ENCODE measurements around the gene MRPL4. TPM values are rescaled to one million over a fixed set of nuclear protein-coding genes. Genes with fewer than 3 reads are reported as not detected.

MRPL4 gene
- total RNA-seq = 48.1 and 61.8 TPM in 2 replicates

DNA sequence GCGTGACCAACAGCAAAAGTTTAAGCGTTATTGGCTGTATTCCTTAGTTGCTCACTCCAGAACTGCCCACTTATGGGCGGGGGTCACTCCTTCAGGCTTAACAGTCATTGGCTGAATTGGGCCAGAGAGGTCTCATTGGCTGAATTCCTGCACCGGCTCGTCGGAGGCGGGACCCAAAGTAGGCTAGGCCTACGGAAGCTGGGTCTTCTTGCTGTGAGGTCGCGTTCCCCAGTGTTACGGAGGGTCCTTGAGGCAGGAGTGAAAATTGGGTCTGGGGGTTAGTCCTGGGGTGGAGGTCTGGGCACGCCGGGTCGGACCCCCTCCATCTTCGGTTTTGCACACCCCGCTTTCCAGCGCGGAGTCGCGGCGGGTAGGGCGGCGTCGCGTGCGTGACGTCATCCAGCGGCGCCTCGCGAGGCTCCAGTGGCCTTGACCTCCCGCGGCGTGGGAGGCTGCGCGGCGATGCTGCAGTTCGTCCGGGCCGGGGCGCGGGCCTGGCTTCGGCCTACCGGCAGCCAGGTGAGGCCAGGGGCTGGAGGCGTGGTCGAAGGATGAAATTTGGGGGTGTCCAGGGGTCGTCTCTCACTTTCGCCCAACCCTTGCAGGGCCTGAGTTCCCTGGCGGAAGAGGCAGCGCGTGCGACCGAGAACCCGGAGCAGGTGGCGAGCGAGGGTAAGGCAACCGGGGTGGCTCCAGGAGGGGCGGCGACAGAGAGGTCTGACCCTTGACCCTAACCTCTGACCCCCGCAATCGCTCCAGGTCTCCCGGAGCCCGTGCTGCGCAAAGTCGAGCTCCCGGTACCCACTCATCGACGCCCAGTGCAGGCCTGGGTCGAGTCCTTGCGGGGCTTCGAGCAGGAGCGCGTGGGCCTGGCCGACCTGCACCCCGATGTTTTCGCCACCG, at the start of gene MRPL4:
Gene MRPL4, plus strand, starts transcription at position 423 of the 903 bp plus-strand sequence. Its CDS starts 40 bp downstream, at position 463.

DNA sequence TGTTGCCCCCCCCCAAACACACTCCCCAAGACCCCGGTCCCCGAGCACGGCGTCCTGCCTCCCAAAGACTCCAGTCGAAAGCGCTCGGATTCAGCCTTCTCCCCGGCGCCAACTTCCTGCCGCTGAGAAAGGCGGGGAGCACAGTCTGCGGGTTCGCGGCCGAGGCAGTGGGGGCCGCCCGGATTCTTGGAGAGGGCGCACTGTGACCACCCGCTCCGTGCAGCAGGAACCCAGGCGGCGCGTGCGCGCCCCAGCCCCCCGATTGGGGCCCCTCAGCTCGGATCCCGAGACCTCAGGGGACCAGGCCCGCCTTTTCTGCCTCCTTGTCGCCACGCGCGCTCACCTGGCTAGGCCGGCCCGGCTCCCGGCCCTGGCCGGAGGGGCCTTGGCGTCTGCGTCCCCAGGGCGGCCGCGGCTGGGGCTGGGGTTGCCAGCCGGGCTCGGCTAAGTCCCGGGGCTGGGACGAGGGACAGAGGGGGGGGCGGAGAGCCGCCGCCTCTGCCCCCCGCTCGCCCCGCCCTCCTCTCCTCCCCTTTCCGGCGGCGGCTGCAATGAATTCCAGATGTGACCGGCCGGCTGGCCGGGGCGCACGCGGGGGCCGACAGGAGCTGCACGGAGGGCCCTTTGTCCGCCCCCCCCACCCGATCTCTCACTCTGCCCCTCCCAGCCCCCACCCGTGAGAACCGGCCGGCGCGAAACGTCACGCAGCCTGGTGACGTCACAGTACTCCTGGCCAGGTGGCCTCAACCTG, 21.0 kb upstream of the MRPL4 start, which contains the start of gene S1PR2:
Gene S1PR2, minus strand, starts transcription at position 471 of the 751 bp plus-strand sequence. CDS start 6,426 bp downstream, outside the sequence.

GRCh38 chr19:10270616-10271394, 18.8 kb downstream of the MRPL4 start, which contains the start of gene ICAM1:
Gene ICAM1, plus strand, starts transcription at chr19:10271120. Its CDS starts 40 bp downstream, at chr19:10271160.

DNA sequence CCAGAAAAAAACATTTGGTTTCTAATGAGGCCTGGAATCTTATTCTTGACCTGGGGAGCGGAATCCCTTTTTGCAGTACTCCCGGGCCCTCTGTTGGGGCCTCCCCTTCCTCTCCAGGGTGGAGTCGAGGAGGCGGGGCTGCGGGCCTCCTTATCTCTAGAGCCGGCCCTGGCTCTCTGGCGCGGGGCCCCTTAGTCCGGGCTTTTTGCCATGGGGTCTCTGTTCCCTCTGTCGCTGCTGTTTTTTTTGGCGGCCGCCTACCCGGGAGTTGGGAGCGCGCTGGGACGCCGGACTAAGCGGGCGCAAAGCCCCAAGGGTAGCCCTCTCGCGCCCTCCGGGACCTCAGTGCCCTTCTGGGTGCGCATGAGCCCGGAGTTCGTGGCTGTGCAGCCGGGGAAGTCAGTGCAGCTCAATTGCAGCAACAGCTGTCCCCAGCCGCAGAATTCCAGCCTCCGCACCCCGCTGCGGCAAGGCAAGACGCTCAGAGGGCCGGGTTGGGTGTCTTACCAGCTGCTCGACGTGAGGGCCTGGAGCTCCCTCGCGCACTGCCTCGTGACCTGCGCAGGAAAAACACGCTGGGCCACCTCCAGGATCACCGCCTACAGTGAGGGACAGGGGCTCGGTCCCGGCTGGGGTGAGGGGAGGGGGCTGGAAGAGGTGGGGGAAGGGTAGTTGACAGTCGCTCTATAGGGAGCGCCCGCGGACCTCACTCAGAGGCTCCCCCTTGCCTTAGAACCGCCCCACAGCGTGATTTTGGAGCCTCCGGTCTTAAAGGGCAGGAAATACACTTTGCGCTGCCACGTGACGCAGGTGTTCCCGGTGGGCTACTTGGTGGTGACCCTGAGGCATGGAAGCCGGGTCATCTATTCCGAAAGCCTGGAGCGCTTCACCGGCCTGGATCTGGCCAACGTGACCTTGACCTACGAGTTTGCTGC, 35.1 kb downstream of the MRPL4 start, which contains the start of gene ICAM4:
Gene ICAM4, plus strand, starts transcription at position 153 of the 935 bp plus-strand sequence. Its CDS starts 58 bp downstream, at position 211.

DNA sequence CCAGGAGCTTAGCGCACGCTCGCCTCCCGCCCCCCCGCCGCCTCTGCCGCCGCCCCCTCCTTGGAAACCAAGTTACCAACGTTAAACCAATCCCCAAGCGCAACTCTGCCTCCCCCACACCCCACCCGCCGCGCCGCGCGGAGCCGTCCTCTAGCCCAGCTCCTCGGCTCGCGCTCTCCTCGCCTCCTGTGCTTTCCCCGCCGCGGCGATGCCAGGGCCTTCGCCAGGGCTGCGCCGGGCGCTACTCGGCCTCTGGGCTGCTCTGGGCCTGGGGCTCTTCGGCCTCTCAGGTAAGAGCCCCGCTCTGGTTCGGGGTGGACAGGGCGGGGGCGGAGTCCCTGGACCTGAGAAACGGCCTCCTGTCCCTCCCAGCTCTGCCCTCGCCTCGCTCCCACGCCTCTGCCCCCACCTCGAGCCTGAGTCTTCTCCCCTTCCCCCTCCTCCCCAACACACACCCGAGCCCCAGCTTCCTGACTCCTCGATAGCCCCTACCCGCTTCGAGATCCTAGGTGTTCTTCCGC, 37.9 kb downstream of the MRPL4 start, which contains the start of gene ICAM5:
Gene ICAM5, plus strand, starts transcription at position 117 of the 521 bp plus-strand sequence. Its CDS starts 92 bp downstream, at position 209.

DNA sequence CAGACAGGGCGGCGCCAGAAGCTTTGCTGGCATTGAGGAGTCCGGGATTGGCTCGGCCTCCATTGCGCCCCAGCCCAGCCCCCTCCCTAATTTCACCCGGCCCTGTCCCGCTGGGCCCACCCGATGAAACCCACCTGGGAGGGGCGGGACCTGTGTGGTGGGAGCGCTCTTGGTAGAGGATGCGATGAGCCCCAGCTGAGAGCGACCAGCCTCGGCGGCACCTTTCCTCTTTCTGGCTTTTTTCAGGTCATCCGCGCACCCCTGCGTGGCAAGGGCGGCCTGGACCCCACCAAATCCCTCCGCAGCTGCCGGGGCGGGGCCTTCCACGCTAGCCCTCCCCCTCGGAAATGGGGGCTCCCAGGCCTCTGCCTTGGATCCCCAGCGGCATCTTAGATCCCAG, 57.4 kb downstream of the MRPL4 start, which contains the start of gene ZGLP1:
Gene ZGLP1, minus strand, starts transcription at position 393 of the 400 bp plus-strand sequence.

Small RNAs within 50 kb of the gene (small RNA-seq; reads per million reads assigned to genes)
- gene AC011511.1 (not detected), gene MIR4322 (not detected)

Other genes starting within 250 kb of the MRPL4 start
- gene COL5A3, start 241.7 kb upstream of the MRPL4 start, total RNA-seq = under 0.01 TPM in 1 of 2 replicates, not detected in the other
- gene RDH8, start 238.7 kb upstream of the MRPL4 start, total RNA-seq = not detected in 2 replicates
- gene SHFL, start 165.9 kb upstream of the MRPL4 start, total RNA-seq = 15.4 and 15.6 TPM in 2 replicates
- gene ANGPTL6, start 149.5 kb upstream of the MRPL4 start, total RNA-seq = 0.13 TPM in 1 of 2 replicates, not detected in the other
- gene PPAN, start 145.9 kb upstream of the MRPL4 start, total RNA-seq = 25.0 and 31.6 TPM in 2 replicates
- 1.7 and 2.3 TPM in 2 replicates for gene P2RY11, start 140.5 kb upstream of the MRPL4 start, total RNA-seq
- gene EIF3G, start 132.3 kb upstream of the MRPL4 start, total RNA-seq = 184 and 204 TPM in 2 replicates
- gene DNMT1, start 57.3 kb upstream of the MRPL4 start, total RNA-seq = 107 and 119 TPM in 2 replicates
- 0.53 and 0.65 TPM in 2 replicates for gene S1PR2, start 20.9 kb upstream of the MRPL4 start, total RNA-seq
- 8.5 and 16.2 TPM in 2 replicates for gene ICAM1, start 18.9 kb downstream of the MRPL4 start, total RNA-seq
- gene ICAM4, start 34.7 kb downstream of the MRPL4 start, total RNA-seq = 0.29 and 0.40 TPM in 2 replicates
- gene ICAM5, start 37.7 kb downstream of the MRPL4 start, total RNA-seq = 0.29 TPM in 1 of 2 replicates, not detected in the other
- 0.27 and 0.79 TPM in 2 replicates for gene ZGLP1, start 57.6 kb downstream of the MRPL4 start, total RNA-seq
- gene FDX2, start 63.8 kb downstream of the MRPL4 start, total RNA-seq = 14.3 and 18.0 TPM in 2 replicates
- gene RAVER1, start 81.3 kb downstream of the MRPL4 start, total RNA-seq = 13.8 and 21.3 TPM in 2 replicates
- 5.1 and 7.8 TPM in 2 replicates for gene ICAM3, start 87.4 kb downstream of the MRPL4 start, total RNA-seq
- gene TYK2, start 128.4 kb downstream of the MRPL4 start, total RNA-seq = 76.1 and 76.9 TPM in 2 replicates
- gene CDC37, start 151.3 kb downstream of the MRPL4 start, total RNA-seq = 237 and 265 TPM in 2 replicates
- gene PDE4A, start 168.3 kb downstream of the MRPL4 start, total RNA-seq = 3.9 and 5.7 TPM in 2 replicates

Measured in thoracic aorta endothelial cell (primary cell).